ENCODE data around the gene SLCO3A1.
A peak's percentile ranks its signal among the peaks of the same experiment; 100 is the strongest.

The SLCO3A1 gene

GRCh38 chr15:91855684-91856489, 2.4 kb downstream of the SLCO3A1 start:
- in situ Hi-C loops (cut with MboI; ENCODE audit: low pct_unique_long_range_greater_than_20kb, low sequenced_read_pairs, unreplicated experiment) = no loop called here
- DNase-seq (ENCODE audit: low spot score) = no peak
- TF ChIP-seq, protein P1, sequence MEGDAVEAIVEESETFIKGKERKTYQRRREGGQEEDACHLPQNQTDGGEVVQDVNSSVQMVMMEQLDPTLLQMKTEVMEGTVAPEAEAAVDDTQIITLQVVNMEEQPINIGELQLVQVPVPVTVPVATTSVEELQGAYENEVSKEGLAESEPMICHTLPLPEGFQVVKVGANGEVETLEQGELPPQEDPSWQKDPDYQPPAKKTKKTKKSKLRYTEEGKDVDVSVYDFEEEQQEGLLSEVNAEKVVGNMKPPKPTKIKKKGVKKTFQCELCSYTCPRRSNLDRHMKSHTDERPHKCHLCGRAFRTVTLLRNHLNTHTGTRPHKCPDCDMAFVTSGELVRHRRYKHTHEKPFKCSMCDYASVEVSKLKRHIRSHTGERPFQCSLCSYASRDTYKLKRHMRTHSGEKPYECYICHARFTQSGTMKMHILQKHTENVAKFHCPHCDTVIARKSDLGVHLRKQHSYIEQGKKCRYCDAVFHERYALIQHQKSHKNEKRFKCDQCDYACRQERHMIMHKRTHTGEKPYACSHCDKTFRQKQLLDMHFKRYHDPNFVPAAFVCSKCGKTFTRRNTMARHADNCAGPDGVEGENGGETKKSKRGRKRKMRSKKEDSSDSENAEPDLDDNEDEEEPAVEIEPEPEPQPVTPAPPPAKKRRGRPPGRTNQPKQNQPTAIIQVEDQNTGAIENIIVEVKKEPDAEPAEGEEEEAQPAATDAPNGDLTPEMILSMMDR (IDR thresholded peaks at IDR 0.05; ENCODE audit: extremely low read depth, insufficient read depth, missing control alignments) = no peak

GRCh38 chr15:91857224-91857585, 3.7 kb downstream of the SLCO3A1 start:
- in situ Hi-C loops (cut with MboI; ENCODE audit: low pct_unique_long_range_greater_than_20kb, low sequenced_read_pairs, unreplicated experiment) = no loop called here
- no peak for DNase-seq (ENCODE audit: low spot score)
- TF ChIP-seq, protein P1 (IDR thresholded peaks at IDR 0.05; ENCODE audit: extremely low read depth, insufficient read depth, missing control alignments) = no peak

GRCh38 chr15:91857772-91858171, 4.3 kb downstream of the SLCO3A1 start:
- peak; percentile 62 for DNase-seq (ENCODE audit: low spot score)
- in situ Hi-C loops (cut with MboI; ENCODE audit: low pct_unique_long_range_greater_than_20kb, low sequenced_read_pairs, unreplicated experiment) = no loop called here
- TF ChIP-seq, protein P1 (IDR thresholded peaks at IDR 0.05; ENCODE audit: extremely low read depth, insufficient read depth, missing control alignments) = no peak

GRCh38 chr15:91860498-91860897, 7.0 kb downstream of the SLCO3A1 start:
- no peak for DNase-seq (ENCODE audit: low spot score)
- TF ChIP-seq, protein P1 (IDR thresholded peaks at IDR 0.05; ENCODE audit: extremely low read depth, insufficient read depth, missing control alignments) = no peak
- in situ Hi-C loops (cut with MboI; ENCODE audit: low pct_unique_long_range_greater_than_20kb, low sequenced_read_pairs, unreplicated experiment) = no loop called here

DNA sequence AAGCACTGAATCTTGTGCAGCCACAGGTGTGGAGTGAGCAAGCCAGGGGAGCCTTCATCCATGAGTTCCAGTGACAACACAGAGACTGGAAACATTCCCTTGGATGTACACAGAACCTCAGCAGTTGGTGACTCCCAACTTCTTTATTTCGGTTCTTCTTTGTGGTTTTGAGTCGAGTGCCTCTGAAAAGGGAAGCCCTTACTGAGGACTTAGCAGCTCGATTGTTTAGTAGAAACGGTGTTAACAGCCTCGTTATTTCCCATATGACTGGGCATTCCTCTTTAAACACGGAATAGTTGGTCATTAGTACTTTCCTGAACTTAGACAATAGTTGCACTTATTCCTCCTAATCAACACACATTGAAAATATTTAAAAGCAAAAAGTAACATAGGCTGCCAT, 7.7 kb downstream of the SLCO3A1 start:
- in situ Hi-C loops (cut with MboI; ENCODE audit: low pct_unique_long_range_greater_than_20kb, low sequenced_read_pairs, unreplicated experiment) = no loop called here
- DNase-seq (ENCODE audit: low spot score) = no peak
- TF ChIP-seq, protein P1 (IDR thresholded peaks at IDR 0.05; ENCODE audit: extremely low read depth, insufficient read depth, missing control alignments) = no peak

DNA sequence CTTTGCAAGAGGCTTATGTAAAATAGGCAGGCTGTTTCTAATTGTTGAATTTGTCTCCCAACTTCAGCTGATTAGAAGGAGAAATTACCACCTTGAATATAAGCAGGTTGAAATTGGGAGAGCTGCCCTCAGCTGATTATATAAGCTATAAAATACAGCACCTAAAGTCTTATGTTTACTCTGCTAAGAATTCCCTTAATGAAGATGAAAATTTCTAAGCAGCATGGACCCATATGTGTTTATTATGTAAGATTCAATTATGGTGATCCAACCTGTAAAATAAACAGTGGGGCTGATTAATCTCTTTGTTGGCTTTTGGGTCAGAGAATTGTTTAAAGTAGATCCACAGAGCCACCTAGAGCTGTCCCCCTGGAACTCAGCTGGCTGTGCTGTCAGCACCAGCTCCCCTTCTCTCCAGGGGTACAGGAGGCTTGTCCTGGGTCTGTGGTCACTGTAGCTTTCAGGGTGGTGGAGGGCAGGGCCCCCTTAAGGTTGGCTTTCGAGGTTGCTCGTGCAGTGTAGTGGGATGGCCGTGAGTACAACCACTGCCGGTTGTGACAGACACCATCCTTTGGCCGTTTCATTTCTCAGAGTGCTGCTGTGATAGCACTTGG, 9.5 kb downstream of the SLCO3A1 start:
- TF ChIP-seq, protein P1 (IDR thresholded peaks at IDR 0.05; ENCODE audit: extremely low read depth, insufficient read depth, missing control alignments) = no peak
- DNase-seq (ENCODE audit: low spot score) = no peak
- in situ Hi-C loops (cut with MboI; ENCODE audit: low pct_unique_long_range_greater_than_20kb, low sequenced_read_pairs, unreplicated experiment) = no loop called here

Data from GM13977 (cell line).